Measurements from ENCODE around the gene RAB31. TPM values are rescaled to one million over a fixed set of nuclear protein-coding genes. Genes with fewer than 3 reads are reported as not detected.

RAB31 gene
- total and polyA plus RNA-seq, 2 experiments from 2014 or later: 26.0 to 81.8 TPM

DNA sequence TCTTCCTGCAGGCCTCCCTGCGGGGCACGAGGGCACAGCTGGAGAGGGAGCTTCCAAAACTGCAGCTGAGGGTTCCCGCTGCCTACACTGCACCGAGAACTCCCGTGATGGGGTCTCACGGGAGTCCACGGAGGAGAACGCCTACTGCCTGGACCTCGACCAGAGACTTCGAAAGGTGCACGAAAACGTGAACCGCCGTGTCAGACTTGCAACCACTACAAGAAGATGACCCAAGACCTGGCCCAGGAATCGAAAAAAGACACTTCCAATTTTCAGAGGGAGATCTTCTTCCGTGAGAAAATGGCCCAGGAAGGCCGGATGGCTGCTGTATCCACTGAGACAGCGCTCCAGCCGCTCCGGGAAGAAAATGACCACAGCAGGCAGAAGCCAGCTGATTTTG is 124.8 kb downstream of the RAB31 start:
- peaks cover 16% of the 10 kb centered on the region for H3K4me1 ChIP-seq (ENCODE audit: insufficient read depth)
- H2AFZ ChIP-seq: no peak overlapping the region
- no peaks in the 10 kb centered on the region for H3K9me2 ChIP-seq (replicated peaks; ENCODE audit: insufficient read depth)
- no peak overlapping the region for H3K27ac ChIP-seq
- H4K20me1 ChIP-seq (ENCODE audit: insufficient read depth, poor library complexity, severe bottlenecking): no peaks in the 10 kb centered on the region
- no peak overlapping the region for H3K4me2 ChIP-seq
- no peaks in the 10 kb centered on the region for H3K79me2 ChIP-seq
- no peak for TF ChIP-seq EZH2 (IDR thresholded peaks at IDR 0.05; ENCODE audit: borderline replicate concordance)
- TF ChIP-seq EZH2phosphoT487 (IDR thresholded peaks at IDR 0.05; ENCODE audit: low read depth, severe bottlenecking, unreplicated experiment): no peak
- TF ChIP-seq CTCF (IDR thresholded peaks at IDR 0.05; ENCODE audit: poor library complexity): no peak
- no peak overlapping the region for H3K4me3 ChIP-seq
- no peaks in the 10 kb centered on the region for H3K9me3 ChIP-seq (ENCODE audit: low read depth)
- no peaks in the 10 kb centered on the region for H3K27me3 ChIP-seq
- 98% methylated on average over 20 of the region's 20 CpGs for WGBS (ENCODE audit: low lambda C conversion rate, missing lambda C conversion rate)
- no peak for DNase-seq (ENCODE audit: low spot score)
- H3K36me3 ChIP-seq (replicated peaks; ENCODE audit: insufficient read depth, low read depth): no peaks in the 10 kb centered on the region

- Histone ChIP-seq H3K79me2 (no peaks in the 10 kb centered on the region), H3K27ac (peak overlapping the region; percentile 71), H4K20me1 (ENCODE audit: insufficient read depth, poor library complexity, severe bottlenecking) (no peaks in the 10 kb centered on the region), H3K9me2 (replicated peaks; ENCODE audit: insufficient read depth) (no peaks in the 10 kb centered on the region), H3K36me3 (replicated peaks; ENCODE audit: insufficient read depth, low read depth) (no peaks in the 10 kb centered on the region), H3K27me3 (no peaks in the 10 kb centered on the region), H3K4me1 (ENCODE audit: insufficient read depth) (peaks cover 16% of the 10 kb centered on the region), H3K9me3 (ENCODE audit: low read depth) (no peaks in the 10 kb centered on the region), H2AFZ (no peak overlapping the region), H3K4me2 (peak overlapping the region; percentile 32), H3K4me3 (no peak overlapping the region)
- TF ChIP-seq EZH2phosphoT487 (IDR thresholded peaks at IDR 0.05; ENCODE audit: low read depth, severe bottlenecking, unreplicated experiment): no peak
- no peak for TF ChIP-seq CTCF (IDR thresholded peaks at IDR 0.05; ENCODE audit: poor library complexity)
- no peak for DNase-seq (ENCODE audit: low spot score)
- WGBS (ENCODE audit: low lambda C conversion rate, missing lambda C conversion rate): 41% methylated on average over 2 of the region's 2 CpGs
Measured at GRCh38 chr18:9834551-9834950, 126.5 kb downstream of the RAB31 start.

- H3K9me2 ChIP-seq (replicated peaks; ENCODE audit: insufficient read depth): no peaks in the 10 kb centered on the region
- H3K4me2 ChIP-seq: peak overlapping the region; percentile 32
- no peak overlapping the region for H2AFZ ChIP-seq
- no peaks in the 10 kb centered on the region for H4K20me1 ChIP-seq (ENCODE audit: insufficient read depth, poor library complexity, severe bottlenecking)
- H3K27ac ChIP-seq: peak overlapping the region; percentile 71
- peak; percentile 45 for DNase-seq (ENCODE audit: low spot score)
- H3K9me3 ChIP-seq (ENCODE audit: low read depth): no peaks in the 10 kb centered on the region
- H3K4me3 ChIP-seq: no peak overlapping the region
- TF ChIP-seq EZH2 (IDR thresholded peaks at IDR 0.05; ENCODE audit: borderline replicate concordance) (no peak), EZH2phosphoT487 (IDR thresholded peaks at IDR 0.05; ENCODE audit: low read depth, severe bottlenecking, unreplicated experiment) (no peak), CTCF (IDR thresholded peaks at IDR 0.05; ENCODE audit: poor library complexity) (no peak)
- peaks cover 16% of the 10 kb centered on the region for H3K4me1 ChIP-seq (ENCODE audit: insufficient read depth)
- H3K36me3 ChIP-seq (replicated peaks; ENCODE audit: insufficient read depth, low read depth): no peaks in the 10 kb centered on the region
- no peaks in the 10 kb centered on the region for H3K27me3 ChIP-seq
- no peaks in the 10 kb centered on the region for H3K79me2 ChIP-seq
- 47% methylated on average over 11 of the region's 11 CpGs for WGBS (ENCODE audit: low lambda C conversion rate, missing lambda C conversion rate)
Measured at GRCh38 chr18:9835113-9835755, 127.1 kb downstream of the RAB31 start.
